ENCODE measurements around the gene SATB2. TPM values are rescaled to one million over a fixed set of nuclear protein-coding genes. Genes with fewer than 3 reads are reported as not detected.

The SATB2 gene
- total RNA-seq (under 1 TPM; 0.09 to 0.13 TPM), polyA plus RNA-seq (not detected)

- H3K4me3 Mint-ChIP-seq = peak within 1 kb of the TSS; percentile 66 to 97 (median 71)
- peak within 1 kb of the TSS; percentile 85 for H3K4me3 ChIP-seq (ENCODE audit: low read length)
Measured at GRCh38 chr2:199457147-199458008, at the start of gene SATB2. Gene SATB2 (minus strand): TSS chr2:199457939. CDS start chr2:199456037, 1,902 bp downstream.

GRCh38 chr2:199505755-199506403 lies 48.1 kb upstream of the SATB2 start:
- ChIA-PET POLR2A (no interaction called here), CTCF (no interaction called here)
- H3K27me3 Mint-ChIP-seq = peaks cover 1 to 17% of the 10 kb centered on the region in 2 donors
- H3K27ac ChIP-seq (ENCODE audit: low read depth, low read length) = no peak overlapping the region
- H3K36me3 ChIP-seq (ENCODE audit: insufficient read depth, low read length) = no peaks in the 10 kb centered on the region
- no peaks in the 10 kb centered on the region for H3K4me1 Mint-ChIP-seq
- no peak overlapping the region for H3K27ac Mint-ChIP-seq
- no peaks in the 10 kb centered on the region for H3K4me1 ChIP-seq (ENCODE audit: insufficient read depth, low read length)
- H3K36me3 Mint-ChIP-seq = peaks cover 0 to 1% (median 0%) of the 10 kb centered on the region in 3 donors
- H3K4me3 ChIP-seq (ENCODE audit: low read length) = no peak overlapping the region
- no peaks in the 10 kb centered on the region for H3K9me3 Mint-ChIP-seq
- DNase-seq = no peak
- no peaks in the 10 kb centered on the region for H3K27me3 ChIP-seq (ENCODE audit: insufficient read depth, low read length, poor library complexity, severe bottlenecking)
- H3K9me3 ChIP-seq (ENCODE audit: low read length) = no peaks in the 10 kb centered on the region
- no peak overlapping the region for H3K4me3 Mint-ChIP-seq

More at GRCh38 chr2:199457147-199458008, at the start of gene SATB2:
- Mint-ChIP-seq H3K27me3 (peaks cover 52 to 67% of the 10 kb centered on the region in 2 donors), H3K36me3 (peaks cover 0 to 2% (median 0%) of the 10 kb centered on the region in 3 donors), H3K4me1 (peaks cover 17 to 45% (median 32%) of the 10 kb centered on the region in 3 donors), H3K9me3 (peaks cover 7 to 16% (median 13%) of the 10 kb centered on the region in 5 donors), H3K27ac (peak within 1 kb of the TSS in 1 of 8 donors; percentile 36)
- Histone ChIP-seq H3K36me3 (ENCODE audit: insufficient read depth, low read length) (no peaks in the 10 kb centered on the region), H3K4me1 (ENCODE audit: insufficient read depth, low read length) (peaks cover 17% of the 10 kb centered on the region), H3K27me3 (ENCODE audit: insufficient read depth, low read length, poor library complexity, severe bottlenecking) (peaks cover 45% of the 10 kb centered on the region), H3K27ac (ENCODE audit: low read depth, low read length) (peak within 1 kb of the TSS; percentile 57), H3K9me3 (ENCODE audit: low read length) (no peaks in the 10 kb centered on the region)
- CTCF ChIA-PET = no interaction called here
- POLR2A ChIA-PET = no interaction called here
- DNase-seq = no peak

- Mint-ChIP-seq H3K36me3 (peaks cover 0 to 1% (median 0%) of the 10 kb centered on the region in 3 donors), H3K27ac (no peak overlapping the region), H3K4me1 (no peaks in the 10 kb centered on the region), H3K27me3 (peaks cover 1 to 7% of the 10 kb centered on the region in 2 donors), H3K9me3 (peaks cover 0 to 2% (median 0%) of the 10 kb centered on the region in 5 donors), H3K4me3 (no peak overlapping the region)
- no peaks in the 10 kb centered on the region for H3K27me3 ChIP-seq (ENCODE audit: insufficient read depth, low read length, poor library complexity, severe bottlenecking)
- no peak overlapping the region for H3K4me3 ChIP-seq (ENCODE audit: low read length)
- ChIA-PET POLR2A (no interaction called here), CTCF (no interaction called here)
- no peaks in the 10 kb centered on the region for H3K9me3 ChIP-seq (ENCODE audit: low read length)
- no peaks in the 10 kb centered on the region for H3K4me1 ChIP-seq (ENCODE audit: insufficient read depth, low read length)
- H3K27ac ChIP-seq (ENCODE audit: low read depth, low read length) = no peak overlapping the region
- no peaks in the 10 kb centered on the region for H3K36me3 ChIP-seq (ENCODE audit: insufficient read depth, low read length)
- no peak for DNase-seq
Measured at GRCh38 chr2:199503148-199503547, 45.4 kb upstream of the SATB2 start.

- no peaks in the 10 kb centered on the region for H3K4me1 Mint-ChIP-seq
- H3K36me3 Mint-ChIP-seq = no peaks in the 10 kb centered on the region
- Histone ChIP-seq H3K4me1 (ENCODE audit: insufficient read depth, low read length) (no peaks in the 10 kb centered on the region), H3K4me3 (ENCODE audit: low read length) (no peak overlapping the region), H3K9me3 (ENCODE audit: low read length) (no peaks in the 10 kb centered on the region), H3K36me3 (ENCODE audit: insufficient read depth, low read length) (no peaks in the 10 kb centered on the region), H3K27me3 (ENCODE audit: insufficient read depth, low read length, poor library complexity, severe bottlenecking) (no peaks in the 10 kb centered on the region), H3K27ac (ENCODE audit: low read depth, low read length) (no peak overlapping the region)
- CTCF ChIA-PET = no interaction called here
- DNase-seq = no peak
- H3K27ac Mint-ChIP-seq = no peak overlapping the region
- H3K9me3 Mint-ChIP-seq = peaks cover 0 to 2% (median 0%) of the 10 kb centered on the region in 5 donors
- H3K27me3 Mint-ChIP-seq = peaks cover 4 to 8% of the 10 kb centered on the region in 2 donors
- POLR2A ChIA-PET = no interaction called here
- no peak overlapping the region for H3K4me3 Mint-ChIP-seq
Measured at GRCh38 chr2:199499005-199499404, 41.3 kb upstream of the SATB2 start.

- H3K27me3 ChIP-seq (ENCODE audit: insufficient read depth, low read length, poor library complexity, severe bottlenecking) = no peaks in the 10 kb centered on the region
- H3K4me3 ChIP-seq (ENCODE audit: low read length) = no peak overlapping the region
- ChIA-PET CTCF (no interaction called here), POLR2A (no interaction called here)
- no peaks in the 10 kb centered on the region for H3K36me3 Mint-ChIP-seq
- H3K27ac ChIP-seq (ENCODE audit: low read depth, low read length) = no peak overlapping the region
- H3K36me3 ChIP-seq (ENCODE audit: insufficient read depth, low read length) = no peaks in the 10 kb centered on the region
- H3K4me1 ChIP-seq (ENCODE audit: insufficient read depth, low read length) = no peaks in the 10 kb centered on the region
- DNase-seq = no peak
- H3K4me1 Mint-ChIP-seq = no peaks in the 10 kb centered on the region
- no peak overlapping the region for H3K27ac Mint-ChIP-seq
- H3K27me3 Mint-ChIP-seq = peaks cover 3 to 19% of the 10 kb centered on the region in 2 donors
- H3K9me3 ChIP-seq (ENCODE audit: low read length) = no peaks in the 10 kb centered on the region
- peaks cover 0 to 4% (median 0%) of the 10 kb centered on the region in 5 donors for H3K9me3 Mint-ChIP-seq
- no peak overlapping the region for H3K4me3 Mint-ChIP-seq
Measured at GRCh38 chr2:199495147-199495546, 37.4 kb upstream of the SATB2 start.

- Histone ChIP-seq H3K36me3 (ENCODE audit: insufficient read depth, low read length) (no peaks in the 10 kb centered on the region), H3K9me3 (ENCODE audit: low read length) (no peaks in the 10 kb centered on the region), H3K27me3 (ENCODE audit: insufficient read depth, low read length, poor library complexity, severe bottlenecking) (no peaks in the 10 kb centered on the region), H3K27ac (ENCODE audit: low read depth, low read length) (no peak overlapping the region), H3K4me1 (ENCODE audit: insufficient read depth, low read length) (no peaks in the 10 kb centered on the region), H3K4me3 (ENCODE audit: low read length) (no peak overlapping the region)
- Mint-ChIP-seq H3K4me1 (no peaks in the 10 kb centered on the region), H3K27me3 (peaks cover 4 to 38% of the 10 kb centered on the region in 2 donors), H3K4me3 (no peak overlapping the region), H3K9me3 (peaks cover 0 to 2% (median 0%) of the 10 kb centered on the region in 5 donors), H3K36me3 (no peaks in the 10 kb centered on the region), H3K27ac (no peak overlapping the region)
- DNase-seq = no peak
- ChIA-PET POLR2A (no interaction called here), CTCF (no interaction called here)
Measured at GRCh38 chr2:199490049-199490448, 32.3 kb upstream of the SATB2 start.

- Histone ChIP-seq H3K36me3 (ENCODE audit: insufficient read depth, low read length) (no peaks in the 10 kb centered on the region), H3K4me3 (ENCODE audit: low read length) (no peak overlapping the region), H3K27ac (ENCODE audit: low read depth, low read length) (no peak overlapping the region), H3K27me3 (ENCODE audit: insufficient read depth, low read length, poor library complexity, severe bottlenecking) (no peaks in the 10 kb centered on the region), H3K9me3 (ENCODE audit: low read length) (no peaks in the 10 kb centered on the region), H3K4me1 (ENCODE audit: insufficient read depth, low read length) (no peaks in the 10 kb centered on the region)
- POLR2A ChIA-PET = no interaction called here
- DNase-seq = peak in 1 of 5 donors; percentile 31
- peaks cover 8 to 45% of the 10 kb centered on the region in 2 donors for H3K27me3 Mint-ChIP-seq
- H3K36me3 Mint-ChIP-seq = no peaks in the 10 kb centered on the region
- H3K9me3 Mint-ChIP-seq = peaks cover 0 to 2% (median 0%) of the 10 kb centered on the region in 5 donors
- H3K27ac Mint-ChIP-seq = no peak overlapping the region
- CTCF ChIA-PET = interaction anchor here (0.7 to 2.0 kb wide), 4 partner anchors 9 to 1176 kb away, joined by 3 to 9 read pairs (median 4); no protein-coding TSS in a partner anchor
- H3K4me3 Mint-ChIP-seq = peak overlapping the region in 1 of 7 donors; percentile 20
- no peaks in the 10 kb centered on the region for H3K4me1 Mint-ChIP-seq
Measured at GRCh38 chr2:199488772-199489400, 31.1 kb upstream of the SATB2 start.

Data from CD8-positive, alpha-beta memory T cell (primary cell).